GM18519 (cell line): ENCODE results near the gene MEIOSIN.
"Not testable (repeated sequence)": the region's sequence is repeated elsewhere in the genome, so short reads cannot be mapped to it uniquely, and the experiment has no call there.

Source experiments
- ATAC-seq: cut with Tn5 transposase; IDR thresholded peaks from one replicate; pipeline ENCODE4 v1.9.1; 2021; ENCODE audit warnings: mild to moderate bottlenecking, moderate library complexity; ENCODE audit not compliant: unreplicated experiment, low FRiP score

The MEIOSIN gene

GRCh38 chr19:45793178-45793564, 59.9 kb downstream of the MEIOSIN start:
- ATAC-seq: no peak

GRCh38 chr19:45793876-45794275, 60.6 kb downstream of the MEIOSIN start:
- no peak for ATAC-seq

- no peak for ATAC-seq
Measured at GRCh38 chr19:45794627-45795026, 61.4 kb downstream of the MEIOSIN start.

GRCh38 chr19:45798995-45799517, 65.8 kb downstream of the MEIOSIN start:
- no peak for ATAC-seq

GRCh38 chr19:45799541-45799940, 66.3 kb downstream of the MEIOSIN start:
- not testable (repeated sequence) for ATAC-seq

GRCh38 chr19:45800070-45800553, 66.9 kb downstream of the MEIOSIN start:
- no peak for ATAC-seq

GRCh38 chr19:45801603-45802175, 68.5 kb downstream of the MEIOSIN start:
- ATAC-seq: no peak

- no peak for ATAC-seq
Measured at GRCh38 chr19:45804140-45804958, 71.1 kb downstream of the MEIOSIN start.

GRCh38 chr19:45804959-45805230, 71.7 kb downstream of the MEIOSIN start:
- ATAC-seq: no peak

- ATAC-seq: no peak
Measured at GRCh38 chr19:45805719-45806118, 72.5 kb downstream of the MEIOSIN start.

GRCh38 chr19:45809643-45810159, 76.5 kb downstream of the MEIOSIN start:
- no peak for ATAC-seq

- no peak for ATAC-seq
Measured at GRCh38 chr19:45812297-45812696, 79.1 kb downstream of the MEIOSIN start.
